HG02981 (cell line): ENCODE results near the gene ADCYAP1R1.
"Not testable (repeated sequence)": the region's sequence is repeated elsewhere in the genome, so short reads cannot be mapped to it uniquely, and the experiment has no call there.

Source experiments
- ATAC-seq: cut with Tn5 transposase; IDR thresholded peaks from one replicate; pipeline ENCODE4 v1.9.1; 2021; ENCODE audit warnings: mild to moderate bottlenecking, moderate library complexity; ENCODE audit not compliant: unreplicated experiment

Gene ADCYAP1R1

GRCh38 chr7:31126976-31127375 lies 74.9 kb downstream of the ADCYAP1R1 start:
- ATAC-seq, result no peak

- no peak for ATAC-seq
Observed at GRCh38 chr7:31129067-31129466, 77.0 kb downstream of the ADCYAP1R1 start.

GRCh38 chr7:31133497-31133896 lies 81.4 kb downstream of the ADCYAP1R1 start:
- ATAC-seq, result no peak

- peak; percentile 92 for ATAC-seq
Observed at GRCh38 chr7:31134246-31135188, 82.4 kb downstream of the ADCYAP1R1 start.

- no peak for ATAC-seq
Observed at GRCh38 chr7:31137234-31137633, 85.1 kb downstream of the ADCYAP1R1 start.

GRCh38 chr7:31145339-31145738 lies 93.2 kb downstream of the ADCYAP1R1 start:
- no peak for ATAC-seq

- ATAC-seq, result no peak
Observed at GRCh38 chr7:31146030-31146429, 93.9 kb downstream of the ADCYAP1R1 start.

GRCh38 chr7:31146538-31146937 lies 94.4 kb downstream of the ADCYAP1R1 start:
- no peak for ATAC-seq

GRCh38 chr7:31151849-31152248 lies 99.7 kb downstream of the ADCYAP1R1 start:
- ATAC-seq, result no peak

GRCh38 chr7:31153318-31153717 lies 101.2 kb downstream of the ADCYAP1R1 start:
- ATAC-seq, result not testable (repeated sequence)

- ATAC-seq, result no peak
Observed at GRCh38 chr7:31160941-31161340, 108.8 kb downstream of the ADCYAP1R1 start.
